GM19467 (cell line): Measurements from ENCODE around the gene AK2.
"Not testable (repeated sequence)": the region's sequence is repeated elsewhere in the genome, so short reads cannot be mapped to it uniquely, and the experiment has no call there.

ENCODE experiments used
- ATAC-seq: cut with Tn5 transposase; IDR thresholded peaks from one replicate; pipeline ENCODE4 v1.9.1; 2021; ENCODE audit warnings: mild to moderate bottlenecking, moderate library complexity; ENCODE audit not compliant: unreplicated experiment

The AK2 gene

GRCh38 chr1:33055210-33056008 lies 18.7 kb upstream of the AK2 start:
- no peak for ATAC-seq

- ATAC-seq: no peak
Measured at GRCh38 chr1:33050221-33051076, 13.8 kb upstream of the AK2 start.

DNA sequence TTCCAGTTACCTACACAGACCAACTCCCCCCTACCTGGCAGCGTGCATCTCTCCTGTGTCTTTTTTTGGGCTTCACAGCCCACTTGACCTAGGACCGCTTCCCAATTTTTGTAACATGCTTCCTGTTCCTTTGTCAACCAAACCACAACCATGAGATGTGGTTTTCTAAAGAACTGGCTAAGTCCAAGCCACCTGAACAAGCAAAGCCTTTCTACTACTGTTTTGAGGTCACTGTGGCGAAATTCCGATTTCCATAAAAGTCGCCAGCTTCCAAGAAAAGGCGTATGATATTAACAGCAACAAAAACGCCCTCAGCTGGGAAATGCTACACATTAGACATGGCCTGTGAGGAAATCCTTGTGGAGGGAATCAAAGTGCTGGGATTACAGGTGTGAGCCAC lies 12.7 kb upstream of the AK2 start:
- ATAC-seq: no peak

DNA sequence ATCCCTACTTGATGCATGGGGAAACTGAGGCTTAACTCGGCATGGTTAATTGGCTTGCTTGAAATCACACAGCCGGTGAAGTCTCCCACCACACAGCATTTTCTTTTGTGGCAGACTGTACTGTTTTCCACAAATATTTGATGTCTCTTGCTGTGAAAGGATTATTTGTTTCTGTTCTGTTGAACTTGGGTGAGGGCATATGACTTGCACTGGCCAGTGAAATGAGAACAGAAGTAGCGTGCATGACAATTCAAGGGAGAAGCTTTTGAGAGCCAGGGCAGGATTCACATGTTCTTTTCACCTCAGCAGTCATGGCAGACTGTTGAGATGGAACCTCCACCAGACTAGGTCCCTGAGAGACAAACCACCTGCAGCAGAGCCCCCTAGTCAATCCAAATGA lies 11.7 kb upstream of the AK2 start:
- no peak for ATAC-seq

GRCh38 chr1:33047839-33048305 lies 11.2 kb upstream of the AK2 start:
- ATAC-seq: no peak

DNA sequence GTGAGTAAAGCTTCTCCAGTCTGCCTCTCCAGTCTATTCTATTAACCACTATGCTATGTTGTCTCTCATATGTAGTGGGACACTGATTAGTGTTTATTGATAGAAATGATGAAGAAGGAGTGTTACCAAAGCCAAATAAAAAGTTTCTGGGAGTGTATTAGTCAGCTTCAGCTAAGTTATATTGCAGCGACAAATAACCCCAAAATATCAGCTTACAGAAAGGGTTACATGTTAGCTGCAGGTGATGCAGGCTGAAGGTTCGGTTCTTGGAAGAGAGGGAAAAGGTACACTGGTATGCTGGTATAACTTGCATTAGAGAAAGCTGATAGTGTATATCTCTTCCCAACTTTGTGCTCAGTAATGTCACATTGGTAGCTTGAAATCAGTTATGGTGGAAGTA lies 10.6 kb upstream of the AK2 start:
- ATAC-seq: no peak

- not testable (repeated sequence) for ATAC-seq
Measured at GRCh38 chr1:33046234-33046633, 9.6 kb upstream of the AK2 start.

DNA sequence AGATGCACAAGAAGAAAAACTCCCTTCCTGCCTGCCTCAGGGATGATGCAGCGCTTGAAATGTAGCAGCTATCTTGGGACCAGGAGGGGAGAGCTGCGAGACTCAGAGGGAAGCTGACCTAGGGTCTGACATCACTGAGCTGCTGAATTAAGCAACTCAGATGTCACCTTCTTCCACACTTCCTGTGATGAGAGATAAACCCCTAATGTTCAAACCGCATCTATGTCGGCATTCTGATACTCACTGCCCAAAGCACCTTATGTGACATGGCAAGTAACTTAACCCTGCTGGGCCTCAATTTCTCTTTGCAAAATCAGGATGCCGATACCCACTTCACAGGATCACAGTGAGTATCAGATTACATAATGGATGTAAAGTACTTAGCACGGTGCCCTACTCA lies 9.1 kb upstream of the AK2 start:
- ATAC-seq: no peak

GRCh38 chr1:33045246-33045645 lies 8.6 kb upstream of the AK2 start:
- ATAC-seq: no peak

DNA sequence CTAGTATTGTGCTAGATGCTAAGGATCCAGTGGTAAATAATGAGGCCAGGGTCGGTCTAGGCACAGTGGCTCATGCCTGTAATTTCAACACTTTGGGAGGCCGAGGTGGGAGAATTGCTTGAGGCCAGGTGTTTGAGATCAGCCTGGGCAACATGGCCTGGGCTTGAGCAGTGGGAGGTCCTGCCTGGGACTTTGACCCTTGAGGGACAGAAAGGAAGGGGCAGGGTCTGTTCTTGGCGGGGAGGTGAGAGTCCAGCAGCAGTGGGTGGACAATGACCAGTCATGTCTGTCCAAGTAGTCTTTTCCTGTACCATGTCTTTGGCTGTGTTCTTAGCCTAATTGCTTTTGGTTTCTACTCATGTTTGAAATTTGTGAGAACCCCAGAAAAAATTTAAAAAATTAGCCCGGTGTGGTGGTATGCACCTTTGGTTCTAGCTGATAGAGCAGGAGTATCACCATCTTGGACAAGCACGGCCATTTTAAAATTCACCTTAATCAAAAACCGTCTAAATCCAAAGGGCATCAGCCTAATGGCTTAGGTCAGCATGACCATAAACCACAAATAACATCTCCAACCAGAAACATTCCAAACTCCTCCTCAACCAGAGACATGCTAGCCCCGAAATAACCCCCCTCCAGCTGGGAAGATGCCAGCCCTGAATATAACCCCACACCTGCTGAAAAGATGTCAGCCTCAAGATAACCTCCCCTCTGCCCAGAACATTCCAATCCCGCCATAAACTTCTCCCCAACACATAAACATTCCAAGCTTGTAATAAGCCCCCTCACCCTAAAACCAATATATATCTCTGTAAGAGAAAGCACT lies 6.8 kb upstream of the AK2 start:
- no peak for ATAC-seq

DNA sequence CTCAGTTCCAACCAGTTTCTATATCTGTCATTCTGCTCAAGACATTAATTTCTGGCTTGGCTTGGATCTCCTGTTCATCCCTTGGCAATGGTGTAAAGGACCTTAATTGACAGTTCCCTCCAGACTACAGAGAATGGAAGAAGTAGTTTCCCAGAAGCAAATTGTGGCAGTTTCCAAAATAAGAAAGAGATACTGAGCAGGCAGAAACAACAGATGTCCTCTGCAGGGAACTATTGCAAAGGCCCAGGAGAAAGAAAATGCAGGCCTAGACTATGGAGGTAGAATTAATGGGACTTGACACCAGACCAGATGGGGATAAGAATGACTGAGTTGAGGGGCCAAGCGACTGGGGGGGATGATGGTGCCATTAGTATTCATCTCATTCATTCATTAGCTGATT lies 6.1 kb upstream of the AK2 start:
- no peak for ATAC-seq

DNA sequence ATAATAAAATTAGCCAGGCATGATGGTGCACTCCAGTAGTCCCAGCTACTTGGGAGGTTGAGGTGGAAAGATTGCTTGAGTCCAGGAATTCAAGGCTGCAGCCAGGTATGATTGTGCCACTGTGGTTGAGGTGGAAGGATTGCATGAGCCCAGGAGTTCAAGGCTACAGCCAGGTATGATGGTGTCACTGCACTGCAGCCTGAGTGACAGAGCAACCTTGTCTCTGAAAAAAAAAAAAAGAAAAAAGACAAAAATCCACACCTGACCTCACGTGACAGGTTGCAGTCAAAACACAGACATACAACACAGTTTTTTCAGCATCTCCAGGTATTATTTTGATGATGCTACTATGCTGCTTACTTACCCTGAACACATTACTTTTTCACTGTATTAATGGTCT lies 4.3 kb upstream of the AK2 start:
- no peak for ATAC-seq

GRCh38 chr1:33039840-33040239 lies 3.2 kb upstream of the AK2 start:
- ATAC-seq: no peak

DNA sequence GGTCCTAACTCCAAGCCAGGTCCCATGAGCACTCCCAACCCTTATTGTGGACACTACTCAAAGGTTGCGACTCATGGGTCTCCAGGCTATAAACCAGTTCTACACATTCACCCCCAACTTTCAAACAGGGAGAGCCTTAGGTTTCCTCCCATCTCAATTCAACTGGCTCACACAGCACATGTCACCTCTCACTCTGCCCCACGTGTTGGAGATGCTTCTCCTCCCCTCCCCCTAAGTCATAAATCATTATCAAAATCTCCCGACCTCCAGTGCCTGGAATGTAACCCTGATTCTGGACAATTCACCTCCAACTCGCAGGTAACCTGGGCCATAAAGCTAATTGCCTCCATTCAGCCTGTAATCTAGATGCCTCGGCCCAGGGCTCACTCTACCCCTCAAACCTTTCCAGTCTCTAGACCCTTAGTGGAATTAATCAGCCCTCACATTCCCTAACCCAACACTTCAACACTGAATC lies 595 bp downstream of the AK2 start:
- ATAC-seq: no peak

GRCh38 chr1:33032126-33032869 lies 4.4 kb downstream of the AK2 start:
- no peak for ATAC-seq

- no peak for ATAC-seq
Measured at GRCh38 chr1:33031506-33031905, 5.2 kb downstream of the AK2 start.

- no peak for ATAC-seq
Measured at GRCh38 chr1:33030575-33030974, 6.1 kb downstream of the AK2 start.

- ATAC-seq: no peak
Measured at GRCh38 chr1:33029921-33030320, 6.8 kb downstream of the AK2 start.

DNA sequence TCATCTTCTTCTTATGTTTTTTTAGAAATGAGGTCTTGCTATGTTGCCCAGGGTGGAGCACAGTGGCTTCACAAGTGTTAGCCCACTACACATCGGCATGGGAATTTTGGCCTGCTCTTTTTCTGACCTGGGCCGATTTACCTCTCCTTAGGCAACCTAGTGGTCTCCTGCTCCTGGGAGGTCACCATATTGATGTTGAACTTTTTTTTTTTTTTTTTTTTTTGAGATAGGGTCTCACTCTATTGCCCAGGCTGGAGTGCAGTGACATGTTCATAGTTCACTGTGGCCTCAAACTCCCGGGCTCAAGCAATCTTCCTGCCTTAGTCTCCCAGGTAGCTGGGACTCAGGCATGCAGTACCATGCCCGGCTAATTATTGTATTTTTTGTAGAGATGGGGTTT lies 7.5 kb downstream of the AK2 start:
- ATAC-seq: no peak

DNA sequence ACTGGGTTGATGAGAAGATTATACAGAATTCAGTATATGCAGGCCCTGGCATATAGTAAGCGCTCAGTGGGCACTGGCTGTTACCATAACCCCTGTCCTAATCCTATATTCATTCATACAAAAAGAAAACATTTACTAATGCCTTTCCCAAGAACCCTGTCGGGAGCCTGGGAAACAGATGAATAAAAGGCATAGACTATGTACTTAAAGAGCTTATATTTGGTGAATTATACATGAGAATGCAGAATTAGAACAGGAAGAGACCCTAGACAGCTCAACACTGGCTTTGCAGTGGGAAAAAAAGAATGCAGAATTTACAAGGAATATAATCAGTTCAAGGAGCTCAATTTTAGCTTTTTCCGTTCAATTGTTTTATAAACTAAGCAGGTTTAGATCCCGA lies 10.9 kb downstream of the AK2 start:
- ATAC-seq: no peak
